Heart left ventricle (tissue), 16 donors: ENCODE measurements around the gene FBXO34. TPM values are rescaled to one million over a fixed set of nuclear protein-coding genes. Genes with fewer than 3 reads are reported as not detected.

Experiments used
- ATAC-seq, 4 donors: fragments of 200-7000 bp; cut with Tn5 transposase; one replicate each; pipeline ENCODE4 v1.9.1; 2020 to 2022; ENCODE audit warnings: moderate library complexity in 4 of 4, mild to moderate bottlenecking in 3 of 4, moderate number of reproducible peaks in 1 of 4
- DNase-seq, 5 donors: peaks; one replicate each; pipeline ENCODE4 v3.0.0-alpha.2; 2020
- H3K27ac ChIP-seq, 12 donors: fragments of 200-600 bp; sonication (generic) in 4 of 12; one replicate each; pipeline versions ENCODE4 v1.5.0 to v1.8.0; 2016 to 2022; ENCODE audit warnings: mild to moderate bottlenecking in 2 of 12
- H3K27me3 ChIP-seq, 9 donors: fragments of 200-600 bp; sonication (generic) in 2 of 9; one replicate each; pipeline versions ENCODE4 v1.5.1 to v1.8.0; 2016 to 2022; ENCODE audit warnings: mild to moderate bottlenecking in 3 of 9
- H3K36me3 ChIP-seq, 9 donors: fragments of 200-600 bp; sonication (generic) in 2 of 9; one replicate each; pipeline versions ENCODE4 v1.5.0 to v1.8.0; 2018 to 2022; ENCODE audit warnings: mild to moderate bottlenecking in 2 of 9
- H3K4me1 ChIP-seq, 12 donors: fragments of 200-600 bp; sonication (generic) in 4 of 12; one replicate each; pipeline versions ENCODE4 v1.5.0 to v1.8.0; 2016 to 2022; ENCODE audit warnings: mild to moderate bottlenecking in 3 of 12
- H3K4me3 ChIP-seq, 12 donors: fragments of 200-600 bp; sonication (generic) in 4 of 12; one replicate each; pipeline versions ENCODE4 v1.5.0 to v1.8.0; 2017 to 2022; ENCODE audit warnings: mild to moderate bottlenecking in 9 of 12, moderate library complexity in 4 of 12
- H3K9me3 ChIP-seq, 12 donors: fragments of 200-600 bp; sonication (generic) in 4 of 12; one replicate each; pipeline versions ENCODE4 v1.5.0 to v1.8.0; 2016 to 2022; ENCODE audit warnings: mild to moderate bottlenecking in 1 of 12
- CTCF ChIP-seq, 12 donors: fragments of 200-600 bp; sonication (generic) in 4 of 12; IDR thresholded peaks; one replicate each; pipeline versions ENCODE4 v1.5.0 to v1.8.0; 2018 to 2022; ENCODE audit warnings: antibody characterized with exemption in 12 of 12, mild to moderate bottlenecking in 5 of 12
- POLR2A ChIP-seq, 2 donors: fragments of 450-650 bp; IDR thresholded peaks; one replicate each; pipeline ENCODE4 v1.6.1; 2017; ENCODE audit warnings: antibody characterized with exemption in 2 of 2, mild to moderate bottlenecking in 2 of 2, moderate library complexity in 2 of 2
- WGBS, 4 donors: extraction: QIAGEN DNeasy Blood & Tissue Kit in 2 of 4; methylation state at CpG; one replicate each; pipeline versions ENCODE4 v1.1.5 to v1.1.7; 2013 to 2018; 5-methylcytosine and 5-hydroxymethylcytosine counted together
- intact Hi-C, 10 donors: fragments of 100-400 bp; cut with DNase I; formaldehyde crosslinking; loops; one replicate each; pipeline versions ENCODE4 v1.11.1 to v1.14.2; 2022
- polyA plus RNA-seq, 2 donors: library from polyadenylated mRNA; stranded (reverse); fragments of 200-250 nt; gene quantifications; one replicate each; pipeline ENCODE4 v1.2.3, GENCODE V29; 2013
- total RNA-seq, 9 donors: library from RNA; depleted of rRNA in 2 of 9; stranded (reverse); fragments of >200 nt in 2 of 9; fragmentation: NEBNext Ultra II Directional in 3 of 9; extraction: Animal tissue kit (Norgen Biotek cat#: 25700) in 3 of 9; gene quantifications; one replicate each; pipeline versions ENCODE4 v1.1.0 to v1.2.4, GENCODE V29; 2016 to 2023
- donor health status: ischemic (EF 13 %, LVEDD 7.1; RV severe dilation, severe dysfunction).
- donor health status: healthy with polysubstance abuse.
- donor health status: DM: no; HTN: yes; CAD: no.
- donor health status: DM: no; HTN: no; CAD: no.
- donor health status: ischemic (EF 25% LVEDD 6.9; RV normal size, moderate dysfunction).
- donor health status: ischemic (EF 25% LVEDD 5.7; RV mildly dilated, moderate dysfunction).
- donor health status: healthy.
- donor health status: DM: yes; HTN: yes; CAD: no.
- donor health status: ischemic (EF 35%, LVEDD 5.7; RV mildly dilated, moderate dysfunction).
- donor health status: nonischemic (EF 11% LVEDD 7.7; RV severe dilation, severe dysfunction).
- donor health status: DM: yes; HTN: yes; CAD: no.
- donor health status: PGD.
- donor health status: ischemic (EF 29% LVEDD 5.4; RV normal size, mild dysfunction).
- donor health status: nonischemic (EF 23%, LVEDD 6.1; RV moderate dilation, normal function).

The FBXO34 gene
- total and polyA plus RNA-seq, 11 donors: 8.0 to 33.4 (median 21.1) TPM

- no peak overlapping the region for H3K27ac ChIP-seq
Observed at GRCh38 chr14:55288439-55288838, 17.2 kb downstream of the FBXO34 start.

GRCh38 chr14:55291480-55292081 lies 20.4 kb downstream of the FBXO34 start:
- no peak overlapping the region for H3K4me3 ChIP-seq
- intact Hi-C loops: no loop called here
- TF ChIP-seq CTCF (IDR thresholded peaks at IDR 0.05) (no peak), POLR2A (IDR thresholded peaks at IDR 0.05) (no peak)
- H3K9me3 ChIP-seq: no peaks in the 10 kb centered on the region
- WGBS, 4 donors: 96 to 99% (median 97%) methylated on average over 3 of the region's 3 CpGs
- H3K4me1 ChIP-seq: peaks cover 0 to 25% (median 4%) of the 10 kb centered on the region in 12 donors
- no peaks in the 10 kb centered on the region for H3K36me3 ChIP-seq
- no peak overlapping the region for H3K27ac ChIP-seq
- DNase-seq: no peak
- no peak for ATAC-seq
- no peaks in the 10 kb centered on the region for H3K27me3 ChIP-seq

More at GRCh38 chr14:55288439-55288838, 17.2 kb downstream of the FBXO34 start:
- ATAC-seq (no peak), DNase-seq (no peak)
- Histone ChIP-seq H3K9me3 (no peaks in the 10 kb centered on the region), H3K4me1 (peaks cover 0 to 32% (median 15%) of the 10 kb centered on the region in 12 donors), H3K36me3 (no peaks in the 10 kb centered on the region), H3K4me3 (no peak overlapping the region), H3K27me3 (no peaks in the 10 kb centered on the region)
- intact Hi-C loops: no loop called here
- 84 to 93% (median 91%) methylated on average over 6 of the region's 6 CpGs for WGBS, 4 donors
- TF ChIP-seq POLR2A (IDR thresholded peaks at IDR 0.05): no peak
- no peak for TF ChIP-seq CTCF (IDR thresholded peaks at IDR 0.05)

- Histone ChIP-seq H3K4me1 (peaks cover 0 to 35% (median 17%) of the 10 kb centered on the region in 12 donors), H3K4me3 (no peak overlapping the region), H3K9me3 (no peaks in the 10 kb centered on the region), H3K27ac (no peak overlapping the region), H3K36me3 (peaks cover 0 to 7% (median 3%) of the 10 kb centered on the region in 9 donors), H3K27me3 (no peaks in the 10 kb centered on the region)
- TF ChIP-seq POLR2A (IDR thresholded peaks at IDR 0.05): no peak
- TF ChIP-seq CTCF (IDR thresholded peaks at IDR 0.05): no peak
- intact Hi-C loops: no loop called here
- 83 to 94% (median 92%) methylated on average over 3 of the region's 3 CpGs for WGBS, 4 donors
- ATAC-seq (no peak), DNase-seq (no peak)
Observed at GRCh38 chr14:55294603-55295002, 23.4 kb downstream of the FBXO34 start.

- TF ChIP-seq POLR2A (IDR thresholded peaks at IDR 0.05): no peak
- peak in 2 of 12 donors; percentile 11 for TF ChIP-seq CTCF (IDR thresholded peaks at IDR 0.05)
- Histone ChIP-seq H3K27ac (no peak overlapping the region), H3K4me1 (peaks cover 0 to 61% (median 32%) of the 10 kb centered on the region in 12 donors), H3K36me3 (peaks cover 0 to 7% (median 3%) of the 10 kb centered on the region in 9 donors), H3K4me3 (no peak overlapping the region), H3K27me3 (no peaks in the 10 kb centered on the region), H3K9me3 (no peaks in the 10 kb centered on the region)
- DNase-seq (no peak), ATAC-seq (no peak)
- intact Hi-C loops: no loop called here
- WGBS, 4 donors: 68 to 74% (median 71%) methylated on average over 6 of the region's 6 CpGs
Observed at GRCh38 chr14:55297611-55298499, 26.6 kb downstream of the FBXO34 start.
